Vagina (tissue), 2 donors: ENCODE data around the gene DHX57. TPM values are rescaled to one million over a fixed set of nuclear protein-coding genes. Genes with fewer than 3 reads are reported as not detected.

ENCODE experiments used
- DNase-seq, 2 donors: peaks; one replicate each; pipeline ENCODE4 v3.0.0-alpha.2; 2017; ENCODE audit errors: extremely low spot score in 2 of 2
- H3K27ac ChIP-seq: fragments of 200-600 bp; sonication (generic); one replicate; pipeline ENCODE4 v1.5.1; 2019
- H3K27me3 ChIP-seq: fragments of 200-600 bp; sonication (generic); one replicate; pipeline ENCODE4 v1.5.1; 2019
- H3K36me3 ChIP-seq, 2 donors: fragments of 200-600 bp; sonication (generic); one replicate each; pipeline ENCODE4 v1.5.1; 2017 to 2019
- H3K4me1 ChIP-seq: fragments of 200-600 bp; sonication (generic); one replicate; pipeline ENCODE4 v1.5.1; 2019
- H3K4me3 ChIP-seq, 2 donors: fragments of 200-600 bp; sonication (generic); 1 replicate in 1 of 2; 2 replicates in 1 of 2; pipeline ENCODE4 v1.5.1; 2016 to 2019
- H3K9me3 ChIP-seq: fragments of 200-600 bp; sonication (generic); one replicate; pipeline ENCODE4 v1.5.1; 2019
- CTCF ChIP-seq, 3 experiments: fragments of 450-650 bp in 2 of 3; fragments of 200-600 bp in 1 of 3; sonication (generic) in 1 of 3; IDR thresholded peaks; one replicate each; pipeline ENCODE4 v1.5.1; 2017 to 2019; ENCODE audit warnings: antibody characterized with exemption in 3 of 3, mild to moderate bottlenecking in 2 of 3, moderate library complexity in 2 of 3
- POLR2A ChIP-seq, 2 donors: fragments of 450-650 bp; IDR thresholded peaks; one replicate each; pipeline ENCODE4 v1.6.1; 2017; ENCODE audit warnings: antibody characterized with exemption in 2 of 2, mild to moderate bottlenecking in 2 of 2, moderate library complexity in 2 of 2
- POLR2AphosphoS5 ChIP-seq, 2 donors: sonication (generic); formaldehyde crosslinking; IDR thresholded peaks; one replicate each; pipeline ENCODE4 v1.9.0; 2017; ENCODE audit warnings: antibody characterized with exemption in 2 of 2, mild to moderate bottlenecking in 2 of 2, low read depth in 1 of 2; ENCODE audit not compliant: insufficient read depth in 1 of 2
- intact Hi-C: fragments of 100-400 bp; cut with DNase I; formaldehyde crosslinking; loops from one replicate; pipeline ENCODE4 v1.15.1; 2023
- total RNA-seq: library from RNA; depleted of rRNA; stranded (reverse); fragments of >200 nt; gene quantifications from one replicate; pipeline ENCODE4 v1.2.3, GENCODE V29; 2016

DHX57 gene
- total RNA-seq, 1 donor from 2014 or later: 10.6 TPM

GRCh38 chr2:38754506-38754905 is 121.2 kb downstream of the DHX57 start:
- Histone ChIP-seq H3K27ac (no peak overlapping the region), H3K36me3 (peaks cover 0 to under 1% of the 10 kb centered on the region in 2 donors), H3K9me3 (no peaks in the 10 kb centered on the region), H3K27me3 (no peaks in the 10 kb centered on the region), H3K4me1 (peaks cover 13% of the 10 kb centered on the region), H3K4me3 (peak overlapping the region in 1 of 2 donors; percentile 10)
- no peak for TF ChIP-seq POLR2AphosphoS5 (IDR thresholded peaks at IDR 0.05; ENCODE audit: insufficient read depth in 1 of 2, low read depth in 1 of 2)
- no peak for TF ChIP-seq CTCF (IDR thresholded peaks at IDR 0.05)
- no peak for TF ChIP-seq POLR2A (IDR thresholded peaks at IDR 0.05)
- intact Hi-C loops: no loop called here
- DNase-seq: no peak

GRCh38 chr2:38754049-38754448 is 121.7 kb downstream of the DHX57 start:
- Histone ChIP-seq H3K36me3 (peaks cover 0 to 6% of the 10 kb centered on the region in 2 donors), H3K27ac (no peak overlapping the region), H3K4me3 (no peak overlapping the region), H3K9me3 (no peaks in the 10 kb centered on the region), H3K4me1 (peaks cover 18% of the 10 kb centered on the region), H3K27me3 (no peaks in the 10 kb centered on the region)
- no peak for DNase-seq
- intact Hi-C loops: no loop called here
- TF ChIP-seq POLR2A (IDR thresholded peaks at IDR 0.05): no peak
- no peak for TF ChIP-seq CTCF (IDR thresholded peaks at IDR 0.05)
- TF ChIP-seq POLR2AphosphoS5 (IDR thresholded peaks at IDR 0.05; ENCODE audit: insufficient read depth in 1 of 2, low read depth in 1 of 2): no peak

- peak overlapping the region; percentile 88 to 97 for H3K4me3 ChIP-seq
- peak overlapping the region; percentile 99 for H3K27ac ChIP-seq
- intact Hi-C loops: no loop called here
- peaks cover 40% of the 10 kb centered on the region for H3K4me1 ChIP-seq
- peaks cover 0 to 26% of the 10 kb centered on the region in 2 donors for H3K36me3 ChIP-seq
- no peak for DNase-seq
- H3K27me3 ChIP-seq: no peaks in the 10 kb centered on the region
- TF ChIP-seq POLR2A (IDR thresholded peaks at IDR 0.05) (no peak), CTCF (IDR thresholded peaks at IDR 0.05) (no peak), POLR2AphosphoS5 (IDR thresholded peaks at IDR 0.05; ENCODE audit: insufficient read depth in 1 of 2, low read depth in 1 of 2) (no peak)
- H3K9me3 ChIP-seq: no peaks in the 10 kb centered on the region
Measured at GRCh38 chr2:38751596-38752410, 123.9 kb downstream of the DHX57 start.

GRCh38 chr2:38750891-38751595 is 124.7 kb downstream of the DHX57 start, which contains the start of gene SRSF7:
Gene SRSF7 (minus strand): TSS chr2:38751361. CDS start chr2:38751256, 105 bp downstream.
- TF ChIP-seq CTCF (IDR thresholded peaks at IDR 0.05) (peak in 1 of 3 experiments; percentile 10), POLR2A (IDR thresholded peaks at IDR 0.05) (peak; percentile 66 to 100), POLR2AphosphoS5 (IDR thresholded peaks at IDR 0.05; ENCODE audit: insufficient read depth in 1 of 2, low read depth in 1 of 2) (peak; percentile 97 to 100)

More at GRCh38 chr2:38750891-38751595, 124.7 kb downstream of the DHX57 start, which contains the start of gene SRSF7:
- H3K9me3 ChIP-seq: no peaks in the 10 kb centered on the region
- intact Hi-C loops: no loop called here
- H3K4me1 ChIP-seq: peaks cover 48% of the 10 kb centered on the region
- H3K4me3 ChIP-seq: peak within 1 kb of the TSS; percentile 88 to 97
- no peaks in the 10 kb centered on the region for H3K27me3 ChIP-seq
- H3K36me3 ChIP-seq: peaks cover 0 to 34% of the 10 kb centered on the region in 2 donors
- peak in 1 of 2 donors; percentile 98 for DNase-seq
- H3K27ac ChIP-seq: peak within 1 kb of the TSS; percentile 99
